DMS53 treated with DMSO at 0.1 percent for 48 hours (cell line): ENCODE data around the gene RFT1.
A peak's percentile ranks its signal among the peaks of the same experiment; 100 is the strongest.
"Not testable (repeated sequence)": the region's sequence is repeated elsewhere in the genome, so short reads cannot be mapped to it uniquely, and the experiment has no call there.

Source experiments
- DNase-seq: peaks from one replicate; lab custom pipeline; 2025; ENCODE audit not compliant: unreplicated experiment; lab: John Stamatoyannopoulos, UW

RFT1 gene

DNA sequence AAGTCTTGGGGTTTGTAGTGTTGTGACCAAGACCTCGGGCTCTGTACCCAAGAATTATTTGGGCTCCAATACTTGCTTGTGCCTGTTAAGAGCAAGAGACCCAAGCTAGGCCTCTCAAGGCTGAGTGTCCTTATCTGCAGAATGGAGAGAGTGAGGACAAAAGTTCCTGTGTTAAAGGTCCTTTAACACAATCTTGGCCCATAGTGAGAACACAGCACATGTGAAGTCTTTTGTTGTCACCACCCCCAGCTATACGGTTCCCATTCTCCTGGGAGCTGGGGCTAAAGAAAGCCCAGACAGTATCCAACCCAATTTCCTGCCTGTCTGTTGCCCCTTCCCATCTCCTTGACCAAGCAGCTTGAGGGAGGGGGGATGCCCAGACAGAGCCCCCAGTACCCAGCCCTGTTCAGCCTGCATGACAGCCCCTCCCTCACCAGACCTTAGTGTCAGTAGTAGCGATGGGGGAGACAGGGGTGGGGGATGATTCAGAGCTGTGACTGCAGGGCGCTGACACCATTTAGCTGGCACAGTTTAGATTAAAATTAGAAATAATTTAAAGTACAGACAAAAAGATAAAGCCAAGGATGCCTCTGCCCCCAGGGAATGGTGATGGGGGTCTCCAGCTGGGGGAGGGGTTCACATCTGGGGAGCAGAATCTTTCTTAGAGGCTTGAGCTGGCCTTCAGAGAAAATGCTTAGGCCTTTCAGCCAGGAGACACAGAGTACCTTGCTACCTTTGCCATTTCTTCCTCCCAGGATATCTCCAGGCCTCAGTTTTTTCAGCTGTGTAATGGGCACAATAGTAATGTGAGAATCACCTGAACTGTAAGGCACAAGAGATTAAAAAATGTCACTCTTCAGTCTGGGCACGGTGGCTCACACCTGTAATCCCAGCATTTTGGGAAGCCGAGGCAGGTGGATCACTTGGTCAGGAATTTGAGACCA is 33.5 kb upstream of the RFT1 start:
- no peak for DNase-seq

DNA sequence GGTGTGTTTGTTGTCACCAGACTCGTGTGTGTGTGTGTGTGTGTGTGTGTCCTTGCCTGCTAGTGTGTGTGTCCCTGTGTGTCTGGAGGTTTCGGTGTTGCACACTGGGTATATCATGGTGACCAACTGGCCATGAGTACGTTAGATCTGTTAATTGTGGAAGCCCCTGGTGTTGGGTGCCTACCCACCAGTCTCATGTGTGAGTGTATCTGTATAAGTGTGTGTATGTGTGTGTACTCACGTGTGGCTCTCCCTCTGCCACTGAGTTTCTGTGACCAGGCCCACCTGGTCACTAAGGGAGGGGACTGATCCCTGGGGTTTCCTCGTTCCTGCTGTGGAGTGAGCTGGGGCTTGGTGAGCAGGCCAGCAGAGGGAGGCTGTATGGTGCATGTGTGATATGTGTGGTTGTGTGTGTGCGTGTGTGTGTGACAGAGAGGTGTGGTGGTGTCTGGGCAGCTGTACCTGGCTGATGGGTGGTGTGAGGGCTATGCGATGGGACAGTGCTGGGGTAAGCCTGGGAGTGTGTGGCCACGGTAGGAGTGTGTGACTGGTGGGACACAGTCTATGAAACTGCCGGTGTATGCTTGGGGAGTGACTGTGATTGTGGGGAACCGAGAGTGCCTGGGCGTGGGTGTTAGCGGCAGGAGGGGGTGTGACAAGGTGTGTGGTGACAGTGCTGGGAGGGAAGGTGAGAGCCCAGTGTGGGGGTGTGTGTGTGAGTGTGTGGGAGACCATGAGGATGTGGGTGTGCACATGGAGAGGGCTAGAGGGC is 32.6 kb upstream of the RFT1 start:
- no peak for DNase-seq

DNA sequence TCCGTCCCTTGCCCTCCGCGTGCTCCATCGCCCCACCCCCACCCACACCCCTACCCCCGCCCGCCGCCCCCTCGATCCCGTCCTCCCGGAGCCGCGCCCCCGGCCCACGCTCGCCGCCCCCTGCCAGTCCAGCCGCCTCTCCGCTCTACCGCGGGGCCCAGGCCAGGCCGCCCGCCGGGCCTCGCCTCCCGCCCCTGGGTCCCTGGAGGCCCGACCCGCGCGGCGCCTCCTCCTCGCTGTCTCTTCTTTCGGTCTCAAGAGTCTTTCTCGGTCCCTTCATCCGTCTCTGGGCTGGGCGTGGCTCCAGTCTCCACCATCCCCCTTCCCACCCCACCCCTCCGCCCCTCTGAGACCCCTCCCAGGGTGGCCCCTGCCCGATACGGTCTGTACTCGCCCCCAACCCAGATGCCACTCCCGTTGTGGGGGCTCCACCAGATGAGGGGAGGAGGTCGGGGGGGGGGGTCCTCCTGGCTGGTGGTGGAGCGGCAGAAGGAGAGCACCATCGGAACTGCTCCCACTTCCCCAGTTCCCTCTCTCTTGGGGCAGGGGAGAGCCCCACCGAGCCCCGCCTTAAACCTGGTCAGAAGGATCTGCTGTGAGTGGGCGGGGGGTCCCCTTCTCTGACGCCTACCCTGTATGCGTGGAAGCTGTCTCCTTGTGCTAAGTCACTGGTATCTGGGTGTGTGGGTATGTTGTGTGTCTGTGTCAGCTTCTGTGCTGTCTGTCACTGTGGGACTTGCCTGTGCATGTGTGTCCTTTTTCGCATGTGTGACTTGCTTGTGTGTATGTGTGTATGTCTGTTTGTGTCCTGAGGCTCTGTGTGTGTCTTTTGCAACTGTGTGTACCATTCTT is 31.8 kb upstream of the RFT1 start:
- DNase-seq = no peak

GRCh38 chr3:53161450-53161819 is 31.2 kb upstream of the RFT1 start:
- no peak for DNase-seq

- peak; percentile 28 for DNase-seq
Measured at GRCh38 chr3:53160660-53161449, 30.6 kb upstream of the RFT1 start, which contains the start of gene PRKCD. Gene PRKCD (plus strand): TSS chr3:53161209. CDS start chr3:53178423, 17,214 bp downstream.

DNA sequence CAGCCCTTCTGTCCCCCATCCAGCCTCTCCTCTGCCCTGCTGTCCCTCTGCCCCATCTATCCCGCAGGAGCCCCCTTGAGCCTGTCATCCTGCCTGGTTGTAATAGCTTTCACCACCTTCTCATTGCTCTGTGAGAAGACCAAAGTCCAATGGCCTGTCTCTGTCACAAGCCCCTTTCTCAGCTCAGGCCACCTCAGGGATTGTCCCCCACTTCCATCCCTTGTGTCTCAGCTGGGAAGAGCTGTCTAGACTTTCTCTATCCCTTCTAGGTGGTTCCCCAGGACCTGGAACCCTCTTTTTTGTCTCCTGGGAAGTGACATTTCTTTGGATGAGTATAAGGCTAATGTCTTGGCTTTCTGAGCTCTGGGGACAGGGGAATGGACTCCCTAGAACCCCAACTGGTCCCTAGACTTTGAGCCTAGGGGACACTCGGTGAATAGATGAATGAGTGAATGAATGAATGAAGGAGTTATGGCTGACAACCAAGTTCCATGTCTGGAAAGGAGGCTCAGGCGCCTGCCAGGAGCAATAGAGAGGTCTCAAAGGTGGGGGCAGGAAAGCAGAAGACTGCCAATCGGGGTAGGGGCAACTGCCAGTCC is 29.9 kb upstream of the RFT1 start:
- no peak for DNase-seq

DNA sequence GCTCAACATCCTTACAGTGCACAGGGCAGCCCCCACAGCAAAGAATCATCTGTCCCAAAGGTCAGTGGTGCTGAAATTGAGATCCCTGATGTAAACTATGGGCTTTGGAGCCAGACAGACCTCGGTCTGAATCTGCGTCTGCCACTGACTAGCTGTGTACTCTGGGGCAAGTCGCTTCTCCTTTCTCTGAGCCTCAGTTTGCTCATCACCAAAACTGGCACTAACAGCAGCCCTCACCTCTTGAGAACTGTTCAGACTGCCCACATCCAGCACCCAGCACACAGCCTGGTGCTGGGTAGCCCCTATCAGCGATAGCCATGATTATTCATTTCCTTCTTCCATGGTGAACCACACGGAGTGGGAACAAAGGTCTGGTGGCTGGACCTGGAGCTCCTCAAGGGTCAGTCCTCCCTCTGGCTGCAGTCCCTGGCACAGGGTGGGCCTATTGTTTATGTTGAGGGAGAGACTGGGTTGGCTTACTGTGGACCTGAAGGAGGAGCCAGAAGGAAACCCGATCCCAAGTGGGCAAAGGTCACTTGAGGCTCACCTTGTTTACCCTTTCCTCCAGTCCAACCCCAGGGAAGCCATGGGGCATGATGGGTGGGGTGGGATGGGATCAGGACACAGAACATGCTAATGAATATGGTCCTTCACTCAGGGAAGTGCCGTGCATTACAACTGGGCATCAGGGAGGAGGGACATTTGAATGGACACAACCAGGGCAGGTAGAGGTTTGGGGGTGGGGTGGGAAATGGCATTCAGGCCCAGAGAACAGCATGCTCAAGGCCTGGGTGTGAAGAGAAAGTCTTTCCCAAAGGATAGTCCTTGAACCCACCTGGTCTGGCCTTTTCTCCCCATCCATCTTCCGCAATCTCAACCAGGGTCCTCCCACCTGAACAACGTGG is 29.2 kb upstream of the RFT1 start:
- DNase-seq = peak; percentile 36

GRCh38 chr3:53158765-53159155 is 28.5 kb upstream of the RFT1 start:
- DNase-seq = no peak

DNA sequence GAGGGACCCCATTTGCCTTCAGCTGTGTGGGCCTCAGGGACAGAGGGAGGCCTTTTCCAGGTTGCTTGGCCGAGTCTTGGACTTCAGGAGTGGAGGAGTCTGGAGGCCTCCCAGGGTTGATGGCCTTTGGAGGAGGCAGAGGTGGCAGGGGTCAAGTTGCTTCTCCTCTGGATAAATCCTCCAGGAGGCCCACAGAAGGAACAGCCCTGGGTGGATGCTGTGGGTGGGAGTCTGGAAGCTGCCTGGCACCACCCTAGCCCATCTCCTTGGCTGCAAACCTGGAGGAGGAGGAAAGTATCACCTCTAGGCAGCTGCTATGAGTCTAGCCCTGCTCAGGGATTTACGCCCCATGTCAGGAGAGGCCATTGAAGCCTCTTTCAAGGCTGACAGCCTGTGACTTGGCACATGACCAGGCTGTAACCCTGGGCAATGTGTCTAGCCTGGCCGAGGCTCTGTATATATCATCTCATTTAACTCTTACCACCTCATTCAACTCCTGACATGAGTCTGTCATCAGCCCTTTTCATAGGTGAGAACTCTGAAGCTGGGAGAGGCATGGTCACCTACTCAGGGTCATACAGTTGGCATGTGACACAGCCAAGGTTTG is 27.8 kb upstream of the RFT1 start:
- DNase-seq = no peak

GRCh38 chr3:53156368-53156834 is 26.2 kb upstream of the RFT1 start:
- DNase-seq = no peak

DNA sequence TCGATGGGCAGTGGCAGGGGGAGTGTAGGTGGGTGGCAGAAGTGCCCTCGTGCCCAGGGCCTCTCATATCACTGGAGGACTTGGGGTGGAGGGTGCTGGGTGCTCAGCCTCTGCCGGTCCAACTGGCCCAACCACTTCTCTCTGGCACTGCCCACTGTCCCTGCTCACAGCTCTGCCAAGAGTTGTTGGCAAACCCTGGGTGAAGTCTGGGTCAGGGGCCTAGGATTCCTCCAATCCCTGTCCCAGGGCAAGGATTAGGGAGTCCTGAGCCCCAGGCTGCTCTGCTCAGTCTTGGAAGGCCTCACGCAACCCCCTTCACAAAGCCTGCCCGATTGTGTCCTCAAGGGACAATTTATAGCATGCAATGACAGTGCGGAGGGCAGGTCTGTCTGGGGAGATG is 25.5 kb upstream of the RFT1 start:
- peak; percentile 24 for DNase-seq

GRCh38 chr3:53154881-53155285 is 24.6 kb upstream of the RFT1 start:
- no peak for DNase-seq

DNA sequence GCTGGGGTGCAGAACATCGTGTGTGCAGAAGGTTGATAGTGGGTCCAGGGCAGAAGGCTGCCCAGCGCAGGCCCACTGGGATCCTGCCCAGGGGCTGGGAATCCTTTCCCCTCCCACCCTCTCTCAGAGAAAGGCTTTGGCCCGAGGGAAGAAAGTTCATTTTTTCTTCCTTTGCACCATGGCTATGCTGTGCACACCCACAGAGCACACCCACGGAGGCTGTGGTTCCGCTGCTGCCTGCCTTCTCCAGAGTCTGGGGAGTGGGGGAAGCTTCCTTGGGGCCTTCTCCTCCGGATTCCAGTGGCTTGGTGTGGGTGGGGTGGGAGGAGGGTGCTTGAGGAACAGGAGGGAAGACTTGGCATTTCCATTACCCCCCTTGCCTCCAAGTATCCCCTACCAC is 23.7 kb upstream of the RFT1 start:
- DNase-seq = no peak

DNA sequence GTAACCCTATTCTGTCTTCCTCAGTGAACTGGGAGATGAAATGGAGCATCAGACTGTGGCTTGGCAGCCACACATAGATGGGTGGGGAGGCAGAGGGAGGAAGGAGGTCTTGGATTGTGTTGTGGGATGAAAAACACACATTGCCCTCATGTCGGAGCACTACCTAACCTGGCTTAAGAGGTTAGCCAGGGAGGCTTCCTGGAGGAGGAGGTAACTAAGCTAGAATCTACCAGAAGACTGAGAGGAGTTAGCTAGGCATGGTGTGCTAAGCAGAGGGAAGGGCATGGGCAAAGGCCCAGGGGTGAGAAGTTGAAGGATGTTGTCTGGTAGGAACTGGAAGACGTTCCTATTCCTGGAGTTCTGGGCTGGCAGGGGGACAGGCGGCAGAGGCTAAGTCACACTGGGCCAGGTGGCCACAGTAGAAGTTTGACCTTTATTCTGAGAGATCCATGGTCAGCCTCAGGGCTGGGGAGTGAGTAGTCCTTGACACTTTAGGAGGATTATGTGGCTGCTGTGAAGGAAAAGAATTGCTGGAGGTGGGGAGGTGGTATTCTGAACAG is 23.1 kb upstream of the RFT1 start:
- no peak for DNase-seq

- DNase-seq = no peak
Measured at GRCh38 chr3:53151870-53152660, 21.8 kb upstream of the RFT1 start.

GRCh38 chr3:53151465-53151864 is 21.2 kb upstream of the RFT1 start:
- no peak for DNase-seq

DNA sequence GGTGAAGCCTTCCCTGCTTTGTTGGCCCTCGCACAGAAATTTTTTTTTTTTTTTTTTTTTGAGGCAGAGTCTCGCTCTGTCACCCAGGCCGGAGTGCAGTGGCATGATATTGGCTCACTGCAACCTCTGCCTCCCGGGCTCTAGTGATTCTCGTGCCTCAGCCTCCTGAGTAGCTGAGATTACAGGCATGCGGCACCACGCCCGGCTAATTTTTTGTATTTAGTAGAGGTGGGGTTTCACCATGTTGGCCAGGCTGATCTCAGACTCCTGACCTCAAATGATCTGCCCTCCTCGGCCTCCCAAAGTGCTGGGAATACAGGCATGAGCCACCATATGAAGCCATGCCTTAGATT is 20.8 kb upstream of the RFT1 start:
- not testable (repeated sequence) for DNase-seq
